MM.1S (cell line): ENCODE results near the gene ADAMTSL1.

ENCODE experiments used
- DNase-seq: peaks from one replicate; pipeline ENCODE4 v3.0.0-alpha.2; 2015
- H2AFZ ChIP-seq: fragments of 300-600 bp; sonication (generic); 2 replicates; pipeline ENCODE4 v1.6.0; 2016; ENCODE audit warnings: antibody characterized with exemption, low read length
- H3F3A ChIP-seq: fragments of 300-600 bp; sonication (generic); 2 replicates; pipeline ENCODE4 v1.6.1; 2016; ENCODE audit warnings: mild to moderate bottlenecking, antibody characterized with exemption, low read length, moderate library complexity, mixed read lengths; ENCODE audit not compliant: insufficient read depth
- H3K27ac ChIP-seq: fragments of 300-600 bp; sonication (generic); 2 replicates; pipeline ENCODE4 v1.5.1; 2016; ENCODE audit warnings: mild to moderate bottlenecking, low read length
- H3K27me3 ChIP-seq: fragments of 300-600 bp; sonication (generic); replicated peaks from 2 replicates; pipeline ENCODE4 v1.6.0; 2016; ENCODE audit warnings: low read length; ENCODE audit not compliant: insufficient read depth
- H3K36me3 ChIP-seq: fragments of 300-600 bp; sonication (generic); replicated peaks from 2 replicates; pipeline ENCODE4 v1.6.1; 2016; ENCODE audit warnings: mild to moderate bottlenecking, low read length, mixed read lengths; ENCODE audit not compliant: insufficient read depth
- H3K4me1 ChIP-seq: fragments of 300-600 bp; sonication (generic); 2 replicates; pipeline ENCODE4 v1.6.1; 2016; ENCODE audit warnings: low read length, mixed read lengths
- H3K4me2 ChIP-seq: fragments of 300-600 bp; sonication (generic); 2 replicates; pipeline ENCODE4 v1.6.0; 2016; ENCODE audit warnings: low read depth, low read length
- H3K4me3 ChIP-seq: fragments of 300-600 bp; sonication (generic); 2 replicates; pipeline ENCODE4 v1.5.1; 2016; ENCODE audit warnings: low read length, mixed read lengths
- H3K79me2 ChIP-seq: fragments of 300-600 bp; sonication (generic); 2 replicates; pipeline ENCODE4 v1.6.1; 2016; ENCODE audit warnings: mixed run types, low read length, mixed read lengths
- H3K9ac ChIP-seq: fragments of 300-600 bp; sonication (generic); 2 replicates; pipeline ENCODE4 v1.6.1; 2016; ENCODE audit warnings: low read length, mixed read lengths
- H3K9me2 ChIP-seq: fragments of 300-600 bp; sonication (generic); replicated peaks from 2 replicates; pipeline ENCODE4 v1.6.1; 2016; ENCODE audit warnings: mild to moderate bottlenecking, low read length, mixed read lengths; ENCODE audit not compliant: insufficient read depth
- H3K9me3 ChIP-seq: fragments of 300-600 bp; sonication (generic); replicated peaks from 2 replicates; pipeline ENCODE4 v1.6.1; 2016; ENCODE audit warnings: mild to moderate bottlenecking, low read length, mixed read lengths; ENCODE audit not compliant: insufficient read depth
- H4K20me1 ChIP-seq: fragments of 300-600 bp; sonication (generic); 2 replicates; pipeline ENCODE4 v1.6.1; 2016; ENCODE audit warnings: mild to moderate bottlenecking, low read length, moderate library complexity, mixed read lengths; ENCODE audit not compliant: insufficient read depth
- EZH2 ChIP-seq: fragments of 300-600 bp; sonication (generic); optimal IDR thresholded peaks from 2 replicates; pipeline ENCODE3; 2017; ENCODE audit warnings: low read depth, mild to moderate bottlenecking, antibody characterized with exemption, low read length, mixed read lengths
- EZH2phosphoT487 ChIP-seq: fragments of 300-600 bp; sonication (generic); IDR thresholded peaks from 2 replicates; pipeline ENCODE4 v1.6.1; 2018; ENCODE audit warnings: antibody characterized with exemption, low read length
- TF ChIP-seq, protein P1 (sequence below): fragments of 300-600 bp; sonication (generic); IDR thresholded peaks from 2 replicates; pipeline ENCODE4 v1.5.1; 2016; ENCODE audit warnings: antibody characterized with exemption, low read length, mixed read lengths

ADAMTSL1 gene

DNA sequence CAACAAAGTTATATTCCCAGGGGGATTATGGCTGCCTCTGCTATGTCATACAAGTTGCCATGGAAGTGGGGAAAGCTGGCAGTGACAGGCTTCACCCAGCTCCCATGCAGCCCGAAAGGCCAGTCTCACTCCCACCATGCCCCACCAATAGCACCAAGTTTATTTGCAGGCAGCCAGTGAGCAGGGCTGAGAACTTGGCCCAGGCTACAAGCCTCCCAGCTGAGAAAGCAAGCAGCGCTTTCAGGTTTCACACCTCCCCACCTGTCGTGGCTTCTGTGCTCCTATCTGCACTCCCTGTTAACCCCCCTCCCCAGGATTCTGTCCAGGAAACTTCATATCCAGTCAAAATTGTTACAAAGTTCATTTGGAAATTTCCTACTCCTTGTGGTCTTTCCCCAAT lies 404.0 kb downstream of the ADAMTSL1 start:
- Histone ChIP-seq H3K9ac (no peak overlapping the region), H3F3A (no peaks in the 10 kb centered on the region), H3K79me2 (no peaks in the 10 kb centered on the region), H3K9me3 (no peaks in the 10 kb centered on the region), H3K27me3 (no peaks in the 10 kb centered on the region), H3K4me3 (no peak overlapping the region), H2AFZ (no peak overlapping the region), H3K27ac (no peak overlapping the region), H3K36me3 (no peaks in the 10 kb centered on the region), H3K4me2 (no peak overlapping the region), H3K4me1 (no peaks in the 10 kb centered on the region), H3K9me2 (no peaks in the 10 kb centered on the region), H4K20me1 (no peaks in the 10 kb centered on the region)
- DNase-seq, result no peak
- TF ChIP-seq EZH2phosphoT487 (no peak), EZH2 (no peak)
- TF ChIP-seq, protein P1, sequence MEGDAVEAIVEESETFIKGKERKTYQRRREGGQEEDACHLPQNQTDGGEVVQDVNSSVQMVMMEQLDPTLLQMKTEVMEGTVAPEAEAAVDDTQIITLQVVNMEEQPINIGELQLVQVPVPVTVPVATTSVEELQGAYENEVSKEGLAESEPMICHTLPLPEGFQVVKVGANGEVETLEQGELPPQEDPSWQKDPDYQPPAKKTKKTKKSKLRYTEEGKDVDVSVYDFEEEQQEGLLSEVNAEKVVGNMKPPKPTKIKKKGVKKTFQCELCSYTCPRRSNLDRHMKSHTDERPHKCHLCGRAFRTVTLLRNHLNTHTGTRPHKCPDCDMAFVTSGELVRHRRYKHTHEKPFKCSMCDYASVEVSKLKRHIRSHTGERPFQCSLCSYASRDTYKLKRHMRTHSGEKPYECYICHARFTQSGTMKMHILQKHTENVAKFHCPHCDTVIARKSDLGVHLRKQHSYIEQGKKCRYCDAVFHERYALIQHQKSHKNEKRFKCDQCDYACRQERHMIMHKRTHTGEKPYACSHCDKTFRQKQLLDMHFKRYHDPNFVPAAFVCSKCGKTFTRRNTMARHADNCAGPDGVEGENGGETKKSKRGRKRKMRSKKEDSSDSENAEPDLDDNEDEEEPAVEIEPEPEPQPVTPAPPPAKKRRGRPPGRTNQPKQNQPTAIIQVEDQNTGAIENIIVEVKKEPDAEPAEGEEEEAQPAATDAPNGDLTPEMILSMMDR, result no peak

DNA sequence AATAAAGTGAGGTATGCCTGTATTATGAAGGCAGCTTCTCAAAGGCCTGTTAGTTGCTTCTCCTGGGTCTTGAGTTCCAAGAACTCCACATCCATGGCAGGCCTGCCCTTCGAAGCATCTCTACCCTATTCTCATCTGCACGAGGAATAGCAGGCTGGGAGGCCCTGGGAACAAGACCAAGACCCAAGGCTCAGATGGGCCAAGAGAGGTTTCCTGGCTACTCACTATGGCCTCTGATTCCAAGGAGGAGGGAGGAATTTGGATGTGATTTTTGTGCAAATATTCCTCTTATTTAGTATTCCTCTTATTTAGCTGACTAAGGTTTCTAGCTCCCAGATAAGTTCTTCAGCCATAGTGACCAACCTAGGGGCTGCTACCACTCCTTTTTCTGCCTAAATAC lies 407.8 kb downstream of the ADAMTSL1 start:
- no peak for DNase-seq
- Histone ChIP-seq H2AFZ (no peak overlapping the region), H3F3A (no peaks in the 10 kb centered on the region), H3K27ac (no peak overlapping the region), H3K4me2 (no peak overlapping the region), H3K9me3 (no peaks in the 10 kb centered on the region), H3K9ac (no peak overlapping the region), H3K79me2 (no peaks in the 10 kb centered on the region), H3K36me3 (no peaks in the 10 kb centered on the region), H3K4me1 (no peaks in the 10 kb centered on the region), H3K4me3 (no peak overlapping the region), H4K20me1 (no peaks in the 10 kb centered on the region), H3K9me2 (no peaks in the 10 kb centered on the region), H3K27me3 (no peaks in the 10 kb centered on the region)
- no peak for TF ChIP-seq EZH2phosphoT487
- no peak for TF ChIP-seq EZH2
- TF ChIP-seq, protein P1, result no peak

GRCh38 chr9:18887546-18887945 lies 413.6 kb downstream of the ADAMTSL1 start:
- H4K20me1 ChIP-seq, result no peaks in the 10 kb centered on the region
- H3F3A ChIP-seq, result no peaks in the 10 kb centered on the region

More at GRCh38 chr9:18887546-18887945, 413.6 kb downstream of the ADAMTSL1 start:
- H3K4me1 ChIP-seq, result no peaks in the 10 kb centered on the region
- no peaks in the 10 kb centered on the region for H3K79me2 ChIP-seq
- no peaks in the 10 kb centered on the region for H3K9me2 ChIP-seq
- H3K4me2 ChIP-seq, result no peak overlapping the region
- TF ChIP-seq, protein P1, result no peak
- TF ChIP-seq EZH2 (no peak), EZH2phosphoT487 (no peak)
- no peak for DNase-seq
- no peaks in the 10 kb centered on the region for H3K27me3 ChIP-seq
- no peak overlapping the region for H3K4me3 ChIP-seq
- no peak overlapping the region for H3K9ac ChIP-seq
- H2AFZ ChIP-seq, result no peak overlapping the region
- H3K36me3 ChIP-seq, result no peaks in the 10 kb centered on the region
- H3K9me3 ChIP-seq, result no peaks in the 10 kb centered on the region
- H3K27ac ChIP-seq, result no peak overlapping the region
